GM18858 (cell line): Measurements from ENCODE around the gene KLK10.
"Not testable (repeated sequence)": the region's sequence is repeated elsewhere in the genome, so short reads cannot be mapped to it uniquely, and the experiment has no call there.

Source experiments
- ATAC-seq: cut with Tn5 transposase; IDR thresholded peaks from one replicate; pipeline ENCODE4 v1.9.1; 2021; ENCODE audit not compliant: unreplicated experiment

KLK10 gene

DNA sequence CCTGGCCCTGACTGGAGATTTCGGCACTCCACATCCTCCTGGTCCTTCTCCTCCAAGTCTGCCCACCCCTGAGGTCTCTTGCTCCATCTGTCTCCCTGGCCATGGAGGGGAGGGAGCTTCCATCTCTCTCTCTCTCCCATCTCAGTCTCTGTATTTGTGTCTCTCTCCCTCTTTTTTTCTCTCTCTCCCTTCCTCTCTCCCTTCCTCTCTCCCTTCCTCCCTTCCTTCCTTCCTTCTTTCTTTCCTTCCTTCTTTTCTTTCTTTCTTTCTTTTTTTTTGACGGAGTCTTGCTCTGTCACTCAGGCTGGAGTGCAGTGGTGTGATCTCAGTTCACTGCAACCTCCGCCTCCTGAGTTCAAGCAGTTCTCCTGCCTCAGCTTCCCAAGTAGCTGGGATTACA, 49.7 kb downstream of the KLK10 start:
- ATAC-seq: not testable (repeated sequence)

DNA sequence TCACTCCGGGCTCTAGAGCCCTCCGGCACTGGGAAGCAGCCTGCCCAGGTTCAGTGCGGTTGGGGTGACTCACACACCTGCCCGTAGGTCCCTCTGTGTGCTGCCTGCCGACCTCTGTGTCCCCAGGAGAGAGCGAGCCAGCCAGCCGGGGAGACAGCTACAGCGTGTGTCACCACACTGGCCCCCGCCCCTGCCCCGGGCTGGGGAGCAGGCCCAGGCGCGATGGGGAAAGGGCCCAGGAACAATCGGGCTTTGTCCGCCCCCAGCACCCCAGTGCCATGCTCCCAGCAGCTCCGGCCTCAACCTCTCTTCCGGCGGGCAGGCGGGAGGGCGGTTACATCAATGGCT, 50.1 kb downstream of the KLK10 start, which contains the start of gene KLK6:
Gene KLK6 (minus strand): TSS at position 179 of the 348 bp plus-strand sequence. CDS start 1,487 bp downstream, outside the sequence.
- no peak for ATAC-seq

DNA sequence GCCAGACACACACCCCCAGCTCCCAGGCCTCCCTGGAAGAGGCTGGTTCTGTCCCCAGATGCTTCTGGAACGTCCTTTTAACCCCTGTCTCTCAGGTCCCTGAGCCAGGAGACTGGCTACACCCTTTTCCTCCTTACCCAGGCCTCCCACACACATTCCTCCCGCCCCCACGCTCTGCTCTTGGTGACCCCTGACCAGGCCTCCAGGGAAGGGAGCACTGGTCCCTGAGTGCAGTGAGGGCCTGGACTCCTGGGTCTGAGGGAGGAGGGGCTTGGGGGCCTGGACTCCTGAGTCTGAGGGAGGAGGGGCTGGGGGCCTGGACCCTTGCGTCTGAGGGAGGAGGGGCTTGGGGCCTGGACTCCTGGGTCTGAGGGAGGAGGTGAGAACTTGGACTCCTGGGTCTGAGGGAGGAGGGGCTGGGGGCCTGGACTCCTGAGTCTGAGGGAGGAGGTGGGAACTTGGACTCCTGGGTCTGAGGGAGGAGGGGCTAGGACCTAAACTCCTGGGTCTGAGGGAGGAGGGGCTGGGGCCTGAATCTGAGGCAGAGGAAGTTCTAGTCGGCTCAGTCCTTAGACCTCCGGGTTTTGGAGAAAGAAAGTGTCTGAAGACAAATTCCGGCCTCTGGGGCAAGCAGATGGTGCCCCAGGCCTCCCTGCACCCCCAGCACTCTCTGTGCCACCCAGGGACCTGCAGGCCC, 50.6 kb downstream of the KLK10 start:
- no peak for ATAC-seq

DNA sequence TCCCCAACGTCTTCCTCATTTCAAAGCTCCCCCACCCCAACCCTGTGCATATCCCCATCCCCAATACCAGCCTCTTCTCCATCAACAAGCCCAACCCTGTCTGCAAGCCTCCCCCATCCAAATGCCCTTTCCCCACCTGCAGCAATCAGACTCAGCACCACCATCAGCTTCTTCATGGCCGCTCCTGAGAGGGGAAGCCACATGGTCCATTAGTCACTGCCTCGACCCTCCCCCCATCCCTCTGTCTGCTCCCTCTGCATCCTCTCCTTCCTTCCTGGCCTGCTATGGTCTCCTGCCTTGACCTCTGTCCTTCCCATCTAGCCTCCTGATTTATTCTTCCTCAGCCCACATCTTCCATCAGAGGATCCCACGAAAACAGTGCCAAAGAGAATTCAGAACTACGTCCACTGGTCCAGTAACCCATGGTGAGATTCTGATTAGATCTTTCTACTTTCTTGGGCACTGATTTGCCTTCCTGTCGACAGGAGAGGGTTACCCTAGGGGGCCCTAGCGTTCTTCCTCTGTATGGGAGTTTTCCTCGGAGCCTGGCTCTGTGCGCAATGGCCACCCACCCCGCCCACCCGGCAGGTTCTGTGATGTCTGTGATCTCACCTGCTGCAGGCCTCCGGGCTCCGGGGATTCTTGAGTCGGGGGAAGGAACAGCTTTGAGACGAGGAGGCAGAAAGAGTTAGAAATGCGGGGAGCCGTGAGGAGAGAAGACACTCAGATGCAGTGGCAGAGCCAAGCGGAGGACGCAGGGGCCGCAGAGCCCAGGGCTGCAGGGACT, 51.4 kb downstream of the KLK10 start:
- ATAC-seq: no peak

DNA sequence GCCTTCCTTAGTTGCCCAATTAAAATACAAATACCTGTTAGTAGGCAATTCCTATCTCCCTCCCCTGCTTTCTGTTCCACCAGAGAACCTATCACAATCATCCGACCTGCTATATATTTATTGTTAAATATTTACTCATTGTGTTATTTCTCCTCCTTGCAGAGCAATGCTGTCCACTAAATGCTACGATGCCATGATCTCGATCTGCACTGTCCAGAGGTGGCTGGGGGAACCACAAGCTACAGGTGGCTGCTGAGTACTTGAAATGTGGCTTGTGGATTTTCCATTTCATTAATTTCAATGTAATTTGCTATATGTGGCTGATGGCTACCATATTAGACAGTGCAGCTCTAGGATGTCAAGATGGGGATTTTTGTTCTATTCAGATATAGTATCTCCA, 55.2 kb downstream of the KLK10 start:
- no peak for ATAC-seq

DNA sequence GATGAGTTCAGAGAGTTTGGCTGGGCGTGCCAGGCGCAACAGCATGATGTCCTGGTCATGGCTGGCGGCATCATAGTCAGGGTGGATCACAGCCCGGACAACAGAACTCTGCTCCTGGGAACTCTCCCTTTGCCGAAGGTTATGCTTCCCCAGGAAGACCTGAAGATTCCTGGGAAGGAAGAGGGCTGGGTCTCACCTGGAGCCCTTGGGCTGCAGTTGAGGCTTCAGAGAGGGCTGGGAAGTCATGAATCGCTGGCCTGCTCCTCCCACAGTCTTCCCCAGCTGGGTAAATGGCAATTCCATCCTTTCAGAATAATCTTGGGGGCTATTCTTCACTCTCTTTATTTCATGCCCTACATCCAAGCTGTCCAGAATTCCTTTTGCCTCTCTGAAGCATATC, 56.1 kb downstream of the KLK10 start:
- ATAC-seq: no peak
